ENCODE measurements around the gene PRR22.

DNA sequence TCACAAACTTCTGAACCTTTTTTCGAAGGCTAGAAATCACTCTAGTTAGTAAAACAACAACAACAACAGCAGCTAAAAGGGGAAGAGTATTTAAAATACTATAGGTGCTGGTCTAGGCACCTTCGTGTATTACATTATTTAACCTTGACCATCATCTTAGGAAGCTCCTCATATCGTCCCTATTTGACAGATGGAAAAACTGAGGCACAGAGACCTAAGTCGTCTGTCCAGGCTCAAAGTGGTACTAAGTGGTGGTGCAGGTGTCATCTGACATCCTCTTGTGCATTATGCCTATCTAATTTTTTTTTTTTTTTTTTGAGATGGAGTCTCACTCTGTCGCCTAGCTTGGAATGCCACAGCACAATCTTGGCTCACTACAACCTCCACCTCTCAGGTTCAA lies 35.0 kb downstream of the PRR22 start:
- no peak for TF ChIP-seq POLR2A (IDR thresholded peaks at IDR 0.05)
- TF ChIP-seq, protein P1, sequence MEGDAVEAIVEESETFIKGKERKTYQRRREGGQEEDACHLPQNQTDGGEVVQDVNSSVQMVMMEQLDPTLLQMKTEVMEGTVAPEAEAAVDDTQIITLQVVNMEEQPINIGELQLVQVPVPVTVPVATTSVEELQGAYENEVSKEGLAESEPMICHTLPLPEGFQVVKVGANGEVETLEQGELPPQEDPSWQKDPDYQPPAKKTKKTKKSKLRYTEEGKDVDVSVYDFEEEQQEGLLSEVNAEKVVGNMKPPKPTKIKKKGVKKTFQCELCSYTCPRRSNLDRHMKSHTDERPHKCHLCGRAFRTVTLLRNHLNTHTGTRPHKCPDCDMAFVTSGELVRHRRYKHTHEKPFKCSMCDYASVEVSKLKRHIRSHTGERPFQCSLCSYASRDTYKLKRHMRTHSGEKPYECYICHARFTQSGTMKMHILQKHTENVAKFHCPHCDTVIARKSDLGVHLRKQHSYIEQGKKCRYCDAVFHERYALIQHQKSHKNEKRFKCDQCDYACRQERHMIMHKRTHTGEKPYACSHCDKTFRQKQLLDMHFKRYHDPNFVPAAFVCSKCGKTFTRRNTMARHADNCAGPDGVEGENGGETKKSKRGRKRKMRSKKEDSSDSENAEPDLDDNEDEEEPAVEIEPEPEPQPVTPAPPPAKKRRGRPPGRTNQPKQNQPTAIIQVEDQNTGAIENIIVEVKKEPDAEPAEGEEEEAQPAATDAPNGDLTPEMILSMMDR (IDR thresholded peaks at IDR 0.05) = no peak
